Panc1 (cell line): ENCODE results near the gene POC1B. TPM values are rescaled to one million over a fixed set of nuclear protein-coding genes. Genes with fewer than 3 reads are reported as not detected.

Source experiments
- ATAC-seq: fragments of 200-7000 bp; cut with Tn5 transposase; 2 replicates; pipeline ENCODE4 v1.9.1; 2020; ENCODE audit warnings: mild to moderate bottlenecking, moderate library complexity
- BruUV-seq: library from RNA; stranded (reverse); fragments of 400-500 nt; replicated peaks from 2 replicates; lab custom pipeline; 2021; lab: Mats Ljungman, UMichigan
- CTCF ChIA-PET: fragments of 300-600 bp; sonication (Branson Sonifier 250); formaldehyde crosslinking; loops from one replicate; lab custom pipeline; 2022; ENCODE audit warnings: antibody characterized with exemption; lab: Charles Lee
- POLR2A ChIA-PET: fragments of 300-600 bp; sonication (Branson Sonifier 250); formaldehyde crosslinking; loops from one replicate; lab custom pipeline; 2022; ENCODE audit warnings: antibody characterized with exemption; lab: Charles Lee
- DNase-seq: peaks from one replicate; pipeline ENCODE4 v3.0.0-alpha.2; 2010; ENCODE audit warnings: low read depth, low spot score
- H3K27ac ChIP-seq: 2 replicates; pipeline ENCODE4 v1.5.1; 2011; ENCODE audit warnings: mild to moderate bottlenecking, low read length, inconsistent platforms
- H3K27me3 ChIP-seq: fragments of 200-500 bp; sonication (Bioruptor generic); 2 replicates; pipeline ENCODE4 v1.6.0; 2014; ENCODE audit warnings: low read length, inconsistent platforms; ENCODE audit not compliant: control insufficient read depth, insufficient read depth
- H3K36me3 ChIP-seq: fragments of 200-500 bp; sonication (Bioruptor generic); 2 replicates; pipeline ENCODE4 v1.5.1; 2014; ENCODE audit warnings: inconsistent platforms, mild to moderate bottlenecking, low read length, moderate library complexity; ENCODE audit not compliant: control insufficient read depth, insufficient read depth
- H3K4me1 ChIP-seq: 2 replicates; pipeline ENCODE4 v1.5.1; 2011; ENCODE audit warnings: inconsistent platforms, mild to moderate bottlenecking, low read length, moderate library complexity; ENCODE audit not compliant: control insufficient read depth, insufficient read depth
- H3K4me3 ChIP-seq, 2 experiments: 2 replicates each; pipeline ENCODE4 v1.5.1; 2011 to 2012; ENCODE audit warnings: low read depth in 2 of 2, low read length in 2 of 2, mild to moderate bottlenecking in 2 of 2, inconsistent platforms in 1 of 2, moderate library complexity in 1 of 2
- H3K9me3 ChIP-seq: fragments of 200-500 bp; sonication (Bioruptor generic); 2 replicates; pipeline ENCODE4 v1.5.1; 2014; ENCODE audit warnings: low read depth, mild to moderate bottlenecking, inconsistent platforms, low read length, moderate library complexity; ENCODE audit not compliant: control insufficient read depth, insufficient read depth
- POLR2AphosphoS5 ChIP-seq: IDR thresholded peaks from 2 replicates; pipeline ENCODE4 v1.6.1; 2012; ENCODE audit warnings: mild to moderate bottlenecking, low read depth, low read length, moderate library complexity
- REST ChIP-seq, 2 experiments: IDR thresholded peaks; 2 replicates each; pipeline ENCODE4 v1.6.1; 2011 to 2012; ENCODE audit warnings: low read depth in 2 of 2, control low read depth in 1 of 2, low read length in 1 of 2, mild to moderate bottlenecking in 1 of 2, moderate library complexity in 1 of 2; ENCODE audit not compliant: insufficient read depth in 1 of 2
- SIN3A ChIP-seq: IDR thresholded peaks from 2 replicates; pipeline ENCODE4 v1.6.1; 2012; ENCODE audit warnings: low read depth, mild to moderate bottlenecking, low read length, moderate library complexity, borderline replicate concordance; ENCODE audit not compliant: insufficient read depth
- TCF7L2 ChIP-seq: IDR thresholded peaks from 2 replicates; pipeline ENCODE4 v1.6.1; 2011; ENCODE audit warnings: mild to moderate bottlenecking, low read depth, low read length, inconsistent platforms
- in situ Hi-C: cut with HindIII; loops from 2 replicates; pipeline ENCODE4 v1.10.0; 2016; ENCODE audit warnings: low sequenced_read_pairs, low pct_unique_long_range_greater_than_20kb
- intact Hi-C: fragments of 100-400 bp; cut with micrococcal nuclease; formaldehyde crosslinking; loops from one replicate; pipeline ENCODE4 v1.10.0; 2022; ENCODE audit not compliant: unreplicated experiment
- total RNA-seq: library from RNA; stranded (reverse); gene quantifications from one replicate; pipeline ENCODE4 v1.2.1, GENCODE V29; 2021; ENCODE audit not compliant: unreplicated experiment
- TF ChIP-seq, protein P1 (sequence below): fragments of 450-650 bp; IDR thresholded peaks from 2 replicates; pipeline ENCODE4 v1.5.1; 2017; ENCODE audit warnings: mild to moderate bottlenecking

POC1B gene
- total RNA-seq, 1 experiment from 2014 or later = 7.3 TPM

DNA sequence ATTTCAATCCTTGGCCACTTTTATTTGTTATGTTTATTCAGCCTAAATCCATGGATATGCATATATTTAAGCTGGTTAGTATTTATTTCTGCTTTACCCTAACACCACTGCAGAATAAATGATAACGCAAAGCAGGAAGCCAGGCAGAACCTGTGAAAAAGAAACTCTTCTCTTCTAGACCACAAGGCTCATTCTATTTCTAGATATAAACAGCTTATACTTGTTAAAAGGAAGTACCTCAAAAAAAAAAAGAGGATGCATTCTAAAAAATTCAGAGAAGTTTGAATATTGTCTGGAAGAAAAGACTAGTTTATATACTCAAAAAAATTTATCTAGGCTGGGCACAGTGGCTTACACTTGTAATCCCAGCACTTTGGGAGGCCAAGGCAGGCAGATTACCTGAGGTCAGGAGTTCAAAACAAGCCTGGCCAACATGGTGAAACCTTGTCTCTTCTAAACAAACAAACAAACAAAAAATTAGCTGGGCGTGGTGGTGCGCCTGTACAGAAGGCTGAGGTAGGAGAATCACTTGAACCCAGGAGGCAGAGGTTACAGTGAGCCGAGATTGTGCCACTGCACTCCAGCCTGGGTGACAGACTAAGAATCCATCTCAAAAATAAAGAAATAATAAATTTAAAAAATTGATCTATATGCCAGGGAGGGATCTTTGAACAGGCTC is 57.1 kb downstream of the POC1B start:
- ATAC-seq (no peak), DNase-seq (no peak)
- intact Hi-C loops = no loop called here
- Histone ChIP-seq H3K27ac (no peak overlapping the region), H3K4me1 (no peaks in the 10 kb centered on the region), H3K9me3 (no peaks in the 10 kb centered on the region), H3K27me3 (no peaks in the 10 kb centered on the region), H3K4me3 (no peak overlapping the region), H3K36me3 (no peaks in the 10 kb centered on the region)
- in situ Hi-C loops = no loop called here
- CTCF ChIA-PET = no interaction called here
- TF ChIP-seq SIN3A (no peak), REST (IDR thresholded peaks at IDR 0.05; ENCODE audit: insufficient read depth in 1 of 2, low read depth in 2 of 2, low read length in 1 of 2) (no peak), TCF7L2 (no peak), POLR2AphosphoS5 (no peak)
- TF ChIP-seq, protein P1, sequence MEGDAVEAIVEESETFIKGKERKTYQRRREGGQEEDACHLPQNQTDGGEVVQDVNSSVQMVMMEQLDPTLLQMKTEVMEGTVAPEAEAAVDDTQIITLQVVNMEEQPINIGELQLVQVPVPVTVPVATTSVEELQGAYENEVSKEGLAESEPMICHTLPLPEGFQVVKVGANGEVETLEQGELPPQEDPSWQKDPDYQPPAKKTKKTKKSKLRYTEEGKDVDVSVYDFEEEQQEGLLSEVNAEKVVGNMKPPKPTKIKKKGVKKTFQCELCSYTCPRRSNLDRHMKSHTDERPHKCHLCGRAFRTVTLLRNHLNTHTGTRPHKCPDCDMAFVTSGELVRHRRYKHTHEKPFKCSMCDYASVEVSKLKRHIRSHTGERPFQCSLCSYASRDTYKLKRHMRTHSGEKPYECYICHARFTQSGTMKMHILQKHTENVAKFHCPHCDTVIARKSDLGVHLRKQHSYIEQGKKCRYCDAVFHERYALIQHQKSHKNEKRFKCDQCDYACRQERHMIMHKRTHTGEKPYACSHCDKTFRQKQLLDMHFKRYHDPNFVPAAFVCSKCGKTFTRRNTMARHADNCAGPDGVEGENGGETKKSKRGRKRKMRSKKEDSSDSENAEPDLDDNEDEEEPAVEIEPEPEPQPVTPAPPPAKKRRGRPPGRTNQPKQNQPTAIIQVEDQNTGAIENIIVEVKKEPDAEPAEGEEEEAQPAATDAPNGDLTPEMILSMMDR = no peak
- no TSS peak for BruUV-seq
- POLR2A ChIA-PET = no interaction called here

DNA sequence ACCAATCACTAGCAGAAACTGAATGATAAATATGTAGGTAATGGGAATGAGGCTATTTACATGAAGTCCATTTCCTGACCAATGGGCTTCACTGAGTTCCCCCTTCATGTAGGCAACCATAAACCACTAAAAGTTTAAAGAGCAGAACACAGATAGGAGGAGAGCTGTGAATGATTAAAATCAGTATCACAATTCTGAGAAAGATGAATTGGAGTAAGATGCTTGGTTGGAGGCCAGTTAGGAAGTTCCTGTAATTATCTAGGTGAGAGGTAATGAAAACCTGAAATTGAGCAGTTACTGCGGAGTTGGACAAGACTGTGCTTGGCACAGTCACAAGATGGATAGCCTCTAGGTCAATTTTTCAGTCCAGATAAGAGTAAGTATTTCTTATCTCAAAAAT is 57.8 kb downstream of the POC1B start:
- BruUV-seq = no TSS peak

More for the DNA sequence above, 57.8 kb downstream of the POC1B start:
- Histone ChIP-seq H3K4me3 (no peak overlapping the region), H3K4me1 (no peaks in the 10 kb centered on the region), H3K9me3 (no peaks in the 10 kb centered on the region), H3K36me3 (no peaks in the 10 kb centered on the region), H3K27me3 (no peaks in the 10 kb centered on the region), H3K27ac (no peak overlapping the region)
- no peak for TF ChIP-seq SIN3A
- TF ChIP-seq, protein P1 = no peak
- TF ChIP-seq POLR2AphosphoS5 = no peak
- TF ChIP-seq REST (IDR thresholded peaks at IDR 0.05; ENCODE audit: insufficient read depth in 1 of 2, low read depth in 2 of 2, low read length in 1 of 2) = no peak
- ChIA-PET CTCF (interaction anchor here (0.6 kb wide), 1 partner anchor 13 kb away, joined by 7 read pairs; no protein-coding TSS in a partner anchor), POLR2A (no interaction called here)
- in situ Hi-C loops (no loop called here), intact Hi-C loops (no loop called here)
- no peak for DNase-seq
- no peak for ATAC-seq
